Lower leg skin (tissue), 4 donors: ENCODE results near the gene FANCC. TPM values are rescaled to one million over a fixed set of nuclear protein-coding genes. Genes with fewer than 3 reads are reported as not detected.

ENCODE experiments used
- DNase-seq, 2 donors: peaks; one replicate each; pipeline ENCODE4 v3.0.0-alpha.2; 2019; ENCODE audit warnings: low spot score in 2 of 2
- H3K4me3 ChIP-seq: fragments of 200-600 bp; sonication (generic); 2 replicates; pipeline ENCODE4 v1.5.1; 2017; ENCODE audit warnings: mild to moderate bottlenecking, low read depth; ENCODE audit not compliant: poor library complexity, severe bottlenecking
- POLR2A ChIP-seq, 2 donors: fragments of 450-650 bp; IDR thresholded peaks; one replicate each; pipeline ENCODE4 v1.6.1; 2016 to 2017; ENCODE audit warnings: antibody characterized with exemption in 2 of 2, mild to moderate bottlenecking in 1 of 2, moderate library complexity in 1 of 2
- WGBS, 2 donors: methylation state at CpG; one replicate each; pipeline ENCODE4 v1.1.5; 2018; 5-methylcytosine and 5-hydroxymethylcytosine counted together
- intact Hi-C: fragments of 100-400 bp; cut with DNase I; formaldehyde crosslinking; loops from one replicate; pipeline ENCODE4 v1.15.0; 2023; ENCODE audit warnings: low total_unique reads
- total RNA-seq, 4 donors: library from RNA; depleted of rRNA; stranded (reverse); fragments of >200 nt; gene quantifications; one replicate each; pipeline ENCODE4 v1.1.0, GENCODE V29; 2016
- TF ChIP-seq, protein P1 (sequence below), 3 donors: fragments of 450-650 bp; IDR thresholded peaks; one replicate each; pipeline ENCODE4 v1.5.1; 2016; ENCODE audit warnings: antibody characterized with exemption in 3 of 3, mild to moderate bottlenecking in 3 of 3, moderate library complexity in 2 of 3

The FANCC gene
- total RNA-seq, 4 donors from 2014 or later = 6.7 to 10.2 (median 8.1) TPM

DNA sequence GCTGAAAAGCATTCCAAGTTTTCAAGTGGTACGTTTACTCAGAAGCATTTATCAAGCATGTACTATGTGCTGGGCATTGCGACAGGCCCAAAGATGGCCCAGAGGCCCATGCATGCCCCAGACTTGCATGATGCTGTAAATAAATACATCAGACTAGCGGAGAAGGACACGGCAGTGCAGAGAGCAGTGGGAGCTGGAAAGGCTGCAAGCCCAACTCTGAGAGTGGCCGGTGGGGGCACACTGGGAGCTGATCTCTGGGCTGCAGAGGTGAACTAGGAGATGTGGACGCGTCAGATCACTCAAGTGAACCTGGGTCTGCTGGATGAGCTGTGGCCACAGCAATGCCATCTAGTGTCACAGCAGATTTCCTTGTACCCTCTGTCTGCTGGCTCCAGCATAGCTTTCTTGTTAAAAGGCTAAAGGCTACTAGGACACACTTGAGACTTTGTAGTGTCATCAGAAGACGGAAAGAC lies 246.9 kb downstream of the FANCC start:
- intact Hi-C loops = no loop called here
- TF ChIP-seq, protein P1, sequence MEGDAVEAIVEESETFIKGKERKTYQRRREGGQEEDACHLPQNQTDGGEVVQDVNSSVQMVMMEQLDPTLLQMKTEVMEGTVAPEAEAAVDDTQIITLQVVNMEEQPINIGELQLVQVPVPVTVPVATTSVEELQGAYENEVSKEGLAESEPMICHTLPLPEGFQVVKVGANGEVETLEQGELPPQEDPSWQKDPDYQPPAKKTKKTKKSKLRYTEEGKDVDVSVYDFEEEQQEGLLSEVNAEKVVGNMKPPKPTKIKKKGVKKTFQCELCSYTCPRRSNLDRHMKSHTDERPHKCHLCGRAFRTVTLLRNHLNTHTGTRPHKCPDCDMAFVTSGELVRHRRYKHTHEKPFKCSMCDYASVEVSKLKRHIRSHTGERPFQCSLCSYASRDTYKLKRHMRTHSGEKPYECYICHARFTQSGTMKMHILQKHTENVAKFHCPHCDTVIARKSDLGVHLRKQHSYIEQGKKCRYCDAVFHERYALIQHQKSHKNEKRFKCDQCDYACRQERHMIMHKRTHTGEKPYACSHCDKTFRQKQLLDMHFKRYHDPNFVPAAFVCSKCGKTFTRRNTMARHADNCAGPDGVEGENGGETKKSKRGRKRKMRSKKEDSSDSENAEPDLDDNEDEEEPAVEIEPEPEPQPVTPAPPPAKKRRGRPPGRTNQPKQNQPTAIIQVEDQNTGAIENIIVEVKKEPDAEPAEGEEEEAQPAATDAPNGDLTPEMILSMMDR (IDR thresholded peaks at IDR 0.05) = no peak
- no peak for TF ChIP-seq POLR2A (IDR thresholded peaks at IDR 0.05)
- H3K4me3 ChIP-seq = no peak overlapping the region
- DNase-seq = peak; percentile 12 to 69
- WGBS, 2 donors = 57 to 59% methylated on average over 8 of the region's 8 CpGs

DNA sequence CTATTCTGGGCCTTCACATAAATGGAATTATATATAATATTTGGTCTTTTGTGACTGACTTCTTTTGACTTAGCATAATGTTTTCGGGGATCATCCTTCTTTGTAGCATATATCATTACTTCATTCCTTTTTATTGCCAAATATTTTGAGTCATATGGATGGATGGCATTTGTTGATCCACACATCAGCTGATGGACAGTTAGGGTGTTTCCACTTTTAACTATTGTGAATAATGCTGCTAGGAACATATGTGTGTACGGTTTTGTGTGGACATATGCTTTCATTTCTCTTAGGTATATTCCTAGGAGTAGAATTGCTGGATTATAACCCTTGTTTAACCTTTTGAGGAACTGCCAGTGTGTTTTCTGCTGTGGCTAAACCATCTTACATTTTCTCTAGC lies 249.6 kb downstream of the FANCC start:
- no peak overlapping the region for H3K4me3 ChIP-seq
- intact Hi-C loops = no loop called here
- TF ChIP-seq, protein P1 (IDR thresholded peaks at IDR 0.05) = no peak
- no peak for TF ChIP-seq POLR2A (IDR thresholded peaks at IDR 0.05)
- WGBS, 2 donors = 33 to 46% methylated on average over 2 of the region's 2 CpGs
- no peak for DNase-seq

DNA sequence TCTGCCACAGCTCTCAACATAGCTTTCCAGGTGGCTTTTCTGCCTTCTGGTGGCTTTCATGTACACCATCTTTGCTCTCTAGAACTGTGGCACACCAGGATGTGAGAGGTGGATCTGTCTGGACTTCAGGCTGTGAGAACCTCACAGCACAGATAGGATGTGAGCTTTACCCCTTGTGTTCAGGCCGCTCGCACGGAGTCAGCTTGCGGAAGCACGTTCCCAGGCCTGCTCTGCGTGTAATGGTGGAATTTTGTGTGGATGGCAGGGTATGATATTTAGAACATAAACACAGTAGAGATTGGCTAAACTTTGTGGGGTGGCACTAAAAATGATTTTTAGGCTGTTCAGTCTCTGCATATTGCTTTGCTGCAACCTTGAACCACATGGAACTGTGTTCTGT lies 250.5 kb downstream of the FANCC start:
- 85 to 91% methylated on average over 6 of the region's 6 CpGs for WGBS, 2 donors
- peak in 1 of 2 donors; percentile 9 for DNase-seq
- no peak overlapping the region for H3K4me3 ChIP-seq
- no peak for TF ChIP-seq POLR2A (IDR thresholded peaks at IDR 0.05)
- TF ChIP-seq, protein P1 (IDR thresholded peaks at IDR 0.05) = no peak
- intact Hi-C loops = no loop called here

DNA sequence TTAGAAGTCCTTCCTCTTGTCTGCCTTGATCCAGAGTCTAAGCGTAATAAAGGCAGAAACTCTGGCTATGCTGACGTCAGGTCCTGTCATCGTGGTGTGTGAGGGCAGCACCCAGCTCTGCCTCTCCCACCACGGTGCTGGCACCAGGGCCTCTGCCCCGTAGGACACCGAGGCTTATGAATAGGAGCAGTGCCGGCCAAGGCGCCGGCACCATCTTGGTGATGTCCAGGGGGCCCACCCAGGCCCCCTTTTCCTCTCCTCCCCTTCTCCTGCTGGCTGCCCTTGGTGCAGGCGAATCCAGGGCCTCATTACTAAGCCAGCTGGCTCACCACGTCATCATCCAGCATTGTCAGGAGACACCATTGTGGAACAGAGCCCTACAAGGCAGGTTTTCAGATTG lies 252.3 kb downstream of the FANCC start:
- WGBS, 2 donors = 36 to 47% methylated on average over 11 of the region's 11 CpGs
- TF ChIP-seq POLR2A (IDR thresholded peaks at IDR 0.05) = no peak
- TF ChIP-seq, protein P1 (IDR thresholded peaks at IDR 0.05) = no peak
- peak in 1 of 2 donors; percentile 11 for DNase-seq
- H3K4me3 ChIP-seq = no peak overlapping the region
- intact Hi-C loops = no loop called here

DNA sequence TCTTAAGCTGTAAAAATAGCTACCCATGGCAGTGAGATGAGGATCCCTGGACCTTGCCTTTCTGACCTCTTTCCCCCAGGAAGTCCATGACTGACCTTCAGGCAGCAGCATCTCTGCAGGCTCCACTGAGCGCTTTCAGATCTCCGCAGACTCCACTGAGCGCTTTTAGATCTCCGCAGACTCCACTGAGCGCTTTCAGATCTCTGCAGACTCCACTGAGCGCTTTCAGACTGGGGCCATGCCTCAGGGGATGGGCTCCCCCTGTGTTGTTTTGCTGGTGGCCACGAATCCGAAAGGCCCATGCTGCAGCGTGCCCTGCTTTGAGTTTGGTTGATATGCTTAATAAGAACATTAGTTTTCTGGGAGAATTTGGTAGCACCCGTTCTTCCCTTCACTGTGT lies 254.2 kb downstream of the FANCC start:
- intact Hi-C loops = no loop called here
- no peak for DNase-seq
- 84 to 85% methylated on average over 10 of the region's 10 CpGs for WGBS, 2 donors
- TF ChIP-seq, protein P1 (IDR thresholded peaks at IDR 0.05) = no peak
- TF ChIP-seq POLR2A (IDR thresholded peaks at IDR 0.05) = no peak
- no peak overlapping the region for H3K4me3 ChIP-seq

DNA sequence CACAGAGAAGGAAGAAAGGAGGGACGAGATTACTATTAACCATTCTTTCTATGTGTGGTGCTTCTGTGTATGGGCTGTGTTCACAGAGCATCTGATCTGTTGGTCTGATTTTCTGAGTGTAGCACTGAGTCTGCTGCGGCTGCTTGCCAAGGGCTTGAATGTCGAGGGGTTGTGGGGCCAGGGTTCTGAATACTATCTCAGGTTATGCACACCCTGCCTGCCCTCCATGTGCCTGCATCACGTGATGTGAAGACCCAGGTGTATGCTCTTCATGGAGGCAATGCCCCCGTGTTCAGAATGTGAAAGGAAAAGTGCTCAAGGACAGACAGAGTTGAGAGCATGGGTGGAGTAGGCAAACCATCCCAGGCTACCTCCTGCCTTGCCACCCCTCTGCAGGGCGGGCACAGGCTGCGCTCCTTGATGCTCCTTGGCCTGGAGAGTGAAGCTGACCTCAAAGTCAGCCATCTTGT lies 254.9 kb downstream of the FANCC start:
- intact Hi-C loops = no loop called here
- TF ChIP-seq, protein P1 (IDR thresholded peaks at IDR 0.05) = no peak
- TF ChIP-seq POLR2A (IDR thresholded peaks at IDR 0.05) = no peak
- no peak overlapping the region for H3K4me3 ChIP-seq
- DNase-seq = no peak
- 49 to 54% methylated on average over 7 of the region's 7 CpGs for WGBS, 2 donors
